ENCODE results near the gene TMEM8B. TPM values are rescaled to one million over a fixed set of nuclear protein-coding genes. Genes with fewer than 3 reads are reported as not detected.

Gene TMEM8B
- total RNA-seq, 1 experiment from 2014 or later: 9.3 TPM

DNA sequence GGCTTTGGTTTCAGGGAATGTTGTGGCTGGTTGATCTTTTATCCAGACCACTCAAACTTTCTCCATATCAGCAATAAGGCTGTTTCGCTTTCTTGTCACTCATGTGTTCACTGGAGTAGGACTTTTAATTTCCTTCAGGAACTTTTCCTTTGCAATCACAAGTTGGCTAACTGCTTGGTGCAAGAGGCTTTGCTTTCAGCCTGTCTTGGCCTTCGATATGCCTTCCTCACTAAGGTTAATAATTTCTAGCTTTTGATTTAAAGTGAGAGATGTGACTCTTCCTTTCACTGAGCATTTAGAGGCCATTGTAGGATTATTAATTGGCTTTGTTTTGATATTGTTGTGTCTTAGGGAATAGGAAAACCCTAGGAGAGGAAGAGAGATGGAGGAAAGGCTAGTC is 70.0 kb downstream of the TMEM8B start:
- WGBS (ENCODE audit: extremely low coverage, insufficient read length, low lambda C conversion rate): no CpG with 5 or more reads among the region's 2 CpGs
- no peaks in the 10 kb centered on the region for H3K4me1 Mint-ChIP-seq
- no peak overlapping the region for H3K23ac ChIP-seq (ENCODE audit: insufficient read length, low read depth, low read length)
- H4K5ac ChIP-seq (ENCODE audit: insufficient read length, low read depth, low read length): no peak overlapping the region
- no peak overlapping the region for H2AFZ ChIP-seq (ENCODE audit: low read length)
- no peaks in the 10 kb centered on the region for H3K23me2 ChIP-seq (ENCODE audit: insufficient read length, low read depth, low read length, poor library complexity, severe bottlenecking)
- no peak overlapping the region for H3K9ac ChIP-seq (ENCODE audit: extremely low read depth, insufficient read length, low read length)
- DNase-seq: no peak
- H3K27me3 Mint-ChIP-seq (ENCODE audit: low read depth): peaks cover 7% of the 10 kb centered on the region
- H3K9me3 Mint-ChIP-seq: no peaks in the 10 kb centered on the region
- H3K79me1 ChIP-seq (ENCODE audit: insufficient read depth, low read depth, low read length, poor library complexity, severe bottlenecking): no peaks in the 10 kb centered on the region
- H3K27ac ChIP-seq (ENCODE audit: insufficient read length, low read depth, low read length): no peak overlapping the region
- H3K79me2 ChIP-seq (ENCODE audit: insufficient read depth, low read length): no peaks in the 10 kb centered on the region
- H3T11ph ChIP-seq (ENCODE audit: low read length): no peak overlapping the region
- no peak overlapping the region for H2BK120ac ChIP-seq (ENCODE audit: low read depth, low read length, poor library complexity, severe bottlenecking)
- H2AK5ac ChIP-seq (ENCODE audit: insufficient read length, low read length): no peak overlapping the region
- H3K36me3 Mint-ChIP-seq (ENCODE audit: insufficient read depth in 1 of 3, low read depth in 3 of 3): no peaks in the 10 kb centered on the region
- H4K91ac ChIP-seq (ENCODE audit: insufficient read length, low read depth, low read length): no peak overlapping the region
- H3K4ac ChIP-seq (ENCODE audit: low read depth, low read length): no peak overlapping the region
- H3K4me2 ChIP-seq (ENCODE audit: insufficient read depth, insufficient read length, low read length): no peak overlapping the region
- H2BK20ac ChIP-seq (ENCODE audit: low read depth, low read length, poor library complexity, severe bottlenecking): no peak overlapping the region
- no peak overlapping the region for H3K18ac ChIP-seq (ENCODE audit: insufficient read length, low read depth, low read length)
- TF ChIP-seq, protein P1, sequence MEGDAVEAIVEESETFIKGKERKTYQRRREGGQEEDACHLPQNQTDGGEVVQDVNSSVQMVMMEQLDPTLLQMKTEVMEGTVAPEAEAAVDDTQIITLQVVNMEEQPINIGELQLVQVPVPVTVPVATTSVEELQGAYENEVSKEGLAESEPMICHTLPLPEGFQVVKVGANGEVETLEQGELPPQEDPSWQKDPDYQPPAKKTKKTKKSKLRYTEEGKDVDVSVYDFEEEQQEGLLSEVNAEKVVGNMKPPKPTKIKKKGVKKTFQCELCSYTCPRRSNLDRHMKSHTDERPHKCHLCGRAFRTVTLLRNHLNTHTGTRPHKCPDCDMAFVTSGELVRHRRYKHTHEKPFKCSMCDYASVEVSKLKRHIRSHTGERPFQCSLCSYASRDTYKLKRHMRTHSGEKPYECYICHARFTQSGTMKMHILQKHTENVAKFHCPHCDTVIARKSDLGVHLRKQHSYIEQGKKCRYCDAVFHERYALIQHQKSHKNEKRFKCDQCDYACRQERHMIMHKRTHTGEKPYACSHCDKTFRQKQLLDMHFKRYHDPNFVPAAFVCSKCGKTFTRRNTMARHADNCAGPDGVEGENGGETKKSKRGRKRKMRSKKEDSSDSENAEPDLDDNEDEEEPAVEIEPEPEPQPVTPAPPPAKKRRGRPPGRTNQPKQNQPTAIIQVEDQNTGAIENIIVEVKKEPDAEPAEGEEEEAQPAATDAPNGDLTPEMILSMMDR (conservative IDR thresholded peaks at IDR 0.05): no peak
- H2BK12ac ChIP-seq (ENCODE audit: insufficient read length, low read depth, low read length): no peak overlapping the region
- no peak overlapping the region for H3K27ac Mint-ChIP-seq
- no peak overlapping the region for H2BK15ac ChIP-seq (ENCODE audit: low read depth, low read length)
- H3K27me3 ChIP-seq (ENCODE audit: insufficient read depth, low read length): no peaks in the 10 kb centered on the region
- no peaks in the 10 kb centered on the region for H3K4me1 ChIP-seq (ENCODE audit: insufficient read depth, low read length)
- no peak overlapping the region; a peak in 1 of 5 replicates for H3K4me3 Mint-ChIP-seq
- H2BK5ac ChIP-seq (ENCODE audit: insufficient read length, low read length): no peak overlapping the region
- no peaks in the 10 kb centered on the region for H3K9me3 ChIP-seq (ENCODE audit: control insufficient read depth, low read depth, low read length)
- H4K20me1 ChIP-seq (ENCODE audit: control insufficient read depth, insufficient read depth, insufficient read length): no peaks in the 10 kb centered on the region
- no peak overlapping the region for H3K56ac ChIP-seq (ENCODE audit: insufficient read length, low read depth, low read length)
- no peak overlapping the region for H3K14ac ChIP-seq (ENCODE audit: insufficient read depth, low read length)
- H4K8ac ChIP-seq (replicated peaks; ENCODE audit: insufficient read length, low read depth, low read length): no peak overlapping the region
